ENCODE data around the gene USP49.

DNA sequence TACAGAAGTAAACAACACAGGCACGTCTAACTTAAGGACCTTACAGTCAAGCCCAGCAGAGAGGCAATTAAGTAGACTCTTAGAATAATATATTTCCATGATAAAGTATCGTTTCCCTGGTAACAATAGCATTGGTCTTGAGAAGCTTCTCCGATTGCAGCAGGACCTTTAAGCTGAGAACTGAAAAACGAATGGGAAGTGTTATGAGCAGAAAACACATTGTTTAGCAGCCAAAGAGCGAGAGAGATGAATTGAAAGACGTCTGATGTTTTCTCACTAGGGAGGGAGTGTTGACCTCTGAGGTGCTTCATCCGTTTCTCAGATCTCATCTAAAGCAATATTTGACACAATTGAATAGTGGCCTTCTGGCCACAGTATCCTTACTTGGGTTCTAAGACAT lies 27.0 kb upstream of the USP49 start:
- TF ChIP-seq GATA2 (IDR thresholded peaks at IDR 0.05; ENCODE audit: low read depth, low read length) = no peak
- no peak for TF ChIP-seq GATA3 (IDR thresholded peaks at IDR 0.05; ENCODE audit: low read depth, low read length)
